Endothelial cell of umbilical vein (primary cell): Measurements from ENCODE around the gene LIN7A.

Experiments used
- CTCF ChIP-seq, 2 donors: IDR thresholded peaks; 1 replicate in 1 of 2; 2 replicates in 1 of 2; pipeline ENCODE4 v1.5.1; 2011; ENCODE audit warnings: low read length in 2 of 2, mild to moderate bottlenecking in 2 of 2, moderate library complexity in 2 of 2, control low read depth in 1 of 2, inconsistent platforms in 1 of 2, low read depth in 1 of 2; ENCODE audit not compliant: insufficient read depth in 1 of 2; ENCODE audit errors: extremely low read depth in 1 of 2
- JUN ChIP-seq: IDR thresholded peaks from 2 replicates; pipeline ENCODE4 v1.6.1; 2011; ENCODE audit warnings: borderline replicate concordance, low read depth; ENCODE audit not compliant: insufficient read length, insufficient read depth
- POLR2A ChIP-seq: IDR thresholded peaks from 2 replicates; pipeline ENCODE4 v1.6.1; 2012; ENCODE audit warnings: low read depth, mild to moderate bottlenecking, control low read depth, low read length

GRCh38 chr12:80847575-80847974 lies 90.2 kb downstream of the LIN7A start:
- TF ChIP-seq POLR2A, result no peak
- no peak for TF ChIP-seq JUN
- no peak for TF ChIP-seq CTCF (IDR thresholded peaks at IDR 0.05; ENCODE audit: extremely low read depth in 1 of 2, insufficient read depth in 1 of 2, low read depth in 1 of 2, low read length in 2 of 2)
